GM12878 (cell line): ENCODE results near the gene GARIN5B. TPM values are rescaled to one million over a fixed set of nuclear protein-coding genes. Genes with fewer than 3 reads are reported as not detected.

Experiments used
- BACH1 ChIP-seq: fragments of 450-650 bp; IDR thresholded peaks from 2 replicates; pipeline ENCODE4 v1.6.1; 2017; ENCODE audit warnings: mild to moderate bottlenecking, borderline replicate concordance
- CHD4 ChIP-seq: fragments of 200-600 bp; sonication (generic); IDR thresholded peaks from 2 replicates; pipeline ENCODE4 v1.6.1; 2016; ENCODE audit warnings: mild to moderate bottlenecking
- EGR1 ChIP-seq, 2 experiments: IDR thresholded peaks; 1 replicate in 1 of 2; 2 replicates in 1 of 2; pipeline ENCODE4 v1.6.1; 2011 to 2012; ENCODE audit warnings: low read depth in 2 of 2, low read length in 2 of 2, borderline replicate concordance in 1 of 2, mild to moderate bottlenecking in 1 of 2, moderate library complexity in 1 of 2
- JUND ChIP-seq: IDR thresholded peaks from 2 replicates; pipeline ENCODE4 v1.6.1; 2012; ENCODE audit warnings: low read depth, mild to moderate bottlenecking, low read length, improper control_type of control experiment, moderate library complexity
- KDM1A ChIP-seq: fragments of 200-600 bp; sonication (generic); IDR thresholded peaks from 2 replicates; pipeline ENCODE4 v1.6.1; 2016; ENCODE audit warnings: borderline replicate concordance
- NFXL1 ChIP-seq: fragments of 450-650 bp; IDR thresholded peaks from 2 replicates; pipeline ENCODE4 v1.6.1; 2017; ENCODE audit warnings: antibody characterized with exemption, mild to moderate bottlenecking, borderline replicate concordance
- NFYB ChIP-seq: IDR thresholded peaks from 2 replicates; pipeline ENCODE4 v1.6.1; 2011; ENCODE audit warnings: low read depth, mild to moderate bottlenecking, low read length, improper control_type of control experiment, moderate library complexity; ENCODE audit not compliant: insufficient read depth
- RAD51 ChIP-seq: fragments of 450-650 bp; IDR thresholded peaks from 2 replicates; pipeline ENCODE4 v1.6.1; 2016; ENCODE audit warnings: moderate library complexity, mild to moderate bottlenecking, inconsistent platforms
- SIN3A ChIP-seq: IDR thresholded peaks from 2 replicates; pipeline ENCODE4 v1.6.1; 2012; ENCODE audit warnings: low read depth, low read length, improper control_type of control experiment
- TARDBP ChIP-seq: IDR thresholded peaks from 2 replicates; pipeline ENCODE4 v1.6.1; 2016; ENCODE audit warnings: borderline replicate concordance
- polyA plus RNA-seq, 11 experiments: library from polyadenylated mRNA; depleted of rRNA in 4 of 11; unstranded in 6 of 11; stranded (reverse) in 5 of 11; fragments of >200 nt; fragmentation: Nextera tagmentation in 4 of 11; fragmentation: Illumina TruSeq in 1 of 11; extraction: Ambion mirVana in 4 of 11; extraction: Trizol in 1 of 11; gene quantifications; 1 replicate in 1 of 11; 2 replicates in 10 of 11; pipeline versions ENCODE4 v1.2.1 to v1.2.3, GENCODE V29; 2011 to 2016; ENCODE audit warnings: inconsistent platforms in 2 of 11, missing spikeins in 2 of 11, low read depth in 1 of 11
- total RNA-seq, 4 experiments: library from RNA; depleted of rRNA in 3 of 4; stranded (reverse); fragments of >200 nt in 3 of 4; fragmentation: Illumina TruSeq in 1 of 4; extraction: Trizol in 1 of 4; gene quantifications; 2 replicates each; pipeline versions ENCODE4 v1.2.1 to v1.2.3, GENCODE V29; 2013 to 2021
- TF ChIP-seq, protein P1 (sequence below): fragments of 450-650 bp; formaldehyde crosslinking; IDR thresholded peaks from 2 replicates; pipeline ENCODE4 v1.4.0; 2020; ENCODE audit warnings: mild to moderate bottlenecking, moderate library complexity
- TF ChIP-seq, protein P2 (sequence below): IDR thresholded peaks from 2 replicates; pipeline ENCODE4 v1.6.1; 2011; ENCODE audit warnings: mild to moderate bottlenecking, low read depth, low read length, moderate library complexity; ENCODE audit not compliant: insufficient replicate concordance
- TF ChIP-seq, protein P3 (sequence below): IDR thresholded peaks from 2 replicates; pipeline ENCODE4 v1.6.1; 2011; ENCODE audit warnings: low read depth, low read length, improper control_type of control experiment, borderline replicate concordance
- TF ChIP-seq, protein P4 (sequence below): IDR thresholded peaks from 2 replicates; pipeline ENCODE4 v1.6.1; 2012; ENCODE audit warnings: low read depth, low read length, improper control_type of control experiment
- TF ChIP-seq, protein P5 (sequence below): fragments of 450-650 bp; formaldehyde crosslinking; IDR thresholded peaks from 2 replicates; pipeline ENCODE4 v1.4.0; 2022; ENCODE audit warnings: mild to moderate bottlenecking, moderate library complexity
- TF ChIP-seq, protein P6 (sequence below): fragments of 450-650 bp; conservative IDR thresholded peaks from 2 replicates; pipeline ENCODE4 v1.6.1; 2017; ENCODE audit warnings: mild to moderate bottlenecking, moderate library complexity

GARIN5B gene
- total and polyA plus RNA-seq, 10 of the 15 experiments (the other 5 are each of a cell fraction or from before 2014, with no cell fraction given) = not detected

DNA sequence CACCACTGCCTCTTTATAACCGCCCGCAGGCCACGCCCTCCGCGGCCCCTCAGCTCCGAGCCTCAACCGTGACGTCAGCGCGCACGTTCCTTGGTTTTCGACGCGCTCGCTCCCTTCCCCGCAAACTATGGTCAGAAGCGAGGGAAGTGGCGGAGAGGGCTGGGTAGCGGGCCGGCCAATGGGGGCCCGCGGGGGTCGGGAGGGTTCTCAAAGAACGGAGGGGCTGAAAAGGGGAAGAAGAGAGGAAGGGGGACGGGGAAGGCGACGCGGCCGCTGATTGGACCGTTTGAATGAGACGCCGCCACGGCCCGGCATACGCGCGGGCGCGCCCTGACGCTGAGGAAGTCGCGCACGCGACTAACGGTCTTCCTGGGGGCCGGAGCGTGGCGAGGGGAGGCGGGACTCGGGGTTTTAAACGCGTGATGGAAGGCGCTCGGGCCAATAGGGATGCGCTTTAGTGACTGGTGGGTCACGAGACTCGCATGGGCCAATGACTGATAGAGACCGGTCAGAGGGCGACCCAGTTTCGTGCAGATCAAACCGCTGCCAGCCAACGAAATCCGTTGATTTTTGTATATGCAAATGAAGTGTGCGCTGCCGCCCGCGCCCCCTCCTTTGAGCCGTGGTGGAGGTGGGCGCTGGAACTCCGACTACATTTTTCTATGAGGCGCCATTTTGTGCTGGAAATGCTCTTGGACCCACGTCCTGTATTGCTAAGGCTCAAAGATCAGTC is 44.9 kb upstream of the GARIN5B start (continued):
- TF ChIP-seq, protein P1, sequence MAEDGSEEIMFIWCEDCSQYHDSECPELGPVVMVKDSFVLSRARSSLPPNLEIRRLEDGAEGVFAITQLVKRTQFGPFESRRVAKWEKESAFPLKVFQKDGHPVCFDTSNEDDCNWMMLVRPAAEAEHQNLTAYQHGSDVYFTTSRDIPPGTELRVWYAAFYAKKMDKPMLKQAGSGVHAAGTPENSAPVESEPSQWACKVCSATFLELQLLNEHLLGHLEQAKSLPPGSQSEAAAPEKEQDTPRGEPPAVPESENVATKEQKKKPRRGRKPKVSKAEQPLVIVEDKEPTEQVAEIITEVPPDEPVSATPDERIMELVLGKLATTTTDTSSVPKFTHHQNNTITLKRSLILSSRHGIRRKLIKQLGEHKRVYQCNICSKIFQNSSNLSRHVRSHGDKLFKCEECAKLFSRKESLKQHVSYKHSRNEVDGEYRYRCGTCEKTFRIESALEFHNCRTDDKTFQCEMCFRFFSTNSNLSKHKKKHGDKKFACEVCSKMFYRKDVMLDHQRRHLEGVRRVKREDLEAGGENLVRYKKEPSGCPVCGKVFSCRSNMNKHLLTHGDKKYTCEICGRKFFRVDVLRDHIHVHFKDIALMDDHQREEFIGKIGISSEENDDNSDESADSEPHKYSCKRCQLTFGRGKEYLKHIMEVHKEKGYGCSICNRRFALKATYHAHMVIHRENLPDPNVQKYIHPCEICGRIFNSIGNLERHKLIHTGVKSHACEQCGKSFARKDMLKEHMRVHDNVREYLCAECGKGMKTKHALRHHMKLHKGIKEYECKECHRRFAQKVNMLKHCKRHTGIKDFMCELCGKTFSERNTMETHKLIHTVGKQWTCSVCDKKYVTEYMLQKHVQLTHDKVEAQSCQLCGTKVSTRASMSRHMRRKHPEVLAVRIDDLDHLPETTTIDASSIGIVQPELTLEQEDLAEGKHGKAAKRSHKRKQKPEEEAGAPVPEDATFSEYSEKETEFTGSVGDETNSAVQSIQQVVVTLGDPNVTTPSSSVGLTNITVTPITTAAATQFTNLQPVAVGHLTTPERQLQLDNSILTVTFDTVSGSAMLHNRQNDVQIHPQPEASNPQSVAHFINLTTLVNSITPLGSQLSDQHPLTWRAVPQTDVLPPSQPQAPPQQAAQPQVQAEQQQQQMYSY (CRISPR knock-in tag) = no peak
- no peak for TF ChIP-seq BACH1
- TF ChIP-seq, protein P2, sequence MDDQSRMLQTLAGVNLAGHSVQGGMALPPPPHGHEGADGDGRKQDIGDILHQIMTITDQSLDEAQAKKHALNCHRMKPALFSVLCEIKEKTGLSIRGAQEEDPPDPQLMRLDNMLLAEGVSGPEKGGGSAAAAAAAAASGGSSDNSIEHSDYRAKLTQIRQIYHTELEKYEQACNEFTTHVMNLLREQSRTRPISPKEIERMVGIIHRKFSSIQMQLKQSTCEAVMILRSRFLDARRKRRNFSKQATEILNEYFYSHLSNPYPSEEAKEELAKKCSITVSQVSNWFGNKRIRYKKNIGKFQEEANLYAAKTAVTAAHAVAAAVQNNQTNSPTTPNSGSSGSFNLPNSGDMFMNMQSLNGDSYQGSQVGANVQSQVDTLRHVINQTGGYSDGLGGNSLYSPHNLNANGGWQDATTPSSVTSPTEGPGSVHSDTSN = peak; percentile 94
- TF ChIP-seq KDM1A = no peak
- no peak for TF ChIP-seq NFXL1
- peak; percentile 91 for TF ChIP-seq NFYB
- TF ChIP-seq, protein P3, sequence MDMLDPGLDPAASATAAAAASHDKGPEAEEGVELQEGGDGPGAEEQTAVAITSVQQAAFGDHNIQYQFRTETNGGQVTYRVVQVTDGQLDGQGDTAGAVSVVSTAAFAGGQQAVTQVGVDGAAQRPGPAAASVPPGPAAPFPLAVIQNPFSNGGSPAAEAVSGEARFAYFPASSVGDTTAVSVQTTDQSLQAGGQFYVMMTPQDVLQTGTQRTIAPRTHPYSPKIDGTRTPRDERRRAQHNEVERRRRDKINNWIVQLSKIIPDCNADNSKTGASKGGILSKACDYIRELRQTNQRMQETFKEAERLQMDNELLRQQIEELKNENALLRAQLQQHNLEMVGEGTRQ = peak; percentile 82
- TF ChIP-seq EGR1 (IDR thresholded peaks at IDR 0.05; ENCODE audit: borderline replicate concordance in 1 of 2, low read depth in 2 of 2, low read length in 2 of 2) = peak; percentile 44 to 70
- TF ChIP-seq, protein P4, sequence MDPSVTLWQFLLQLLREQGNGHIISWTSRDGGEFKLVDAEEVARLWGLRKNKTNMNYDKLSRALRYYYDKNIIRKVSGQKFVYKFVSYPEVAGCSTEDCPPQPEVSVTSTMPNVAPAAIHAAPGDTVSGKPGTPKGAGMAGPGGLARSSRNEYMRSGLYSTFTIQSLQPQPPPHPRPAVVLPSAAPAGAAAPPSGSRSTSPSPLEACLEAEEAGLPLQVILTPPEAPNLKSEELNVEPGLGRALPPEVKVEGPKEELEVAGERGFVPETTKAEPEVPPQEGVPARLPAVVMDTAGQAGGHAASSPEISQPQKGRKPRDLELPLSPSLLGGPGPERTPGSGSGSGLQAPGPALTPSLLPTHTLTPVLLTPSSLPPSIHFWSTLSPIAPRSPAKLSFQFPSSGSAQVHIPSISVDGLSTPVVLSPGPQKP = no peak
- TF ChIP-seq JUND = no peak; the same call in 1 of the 2 replicates
- TF ChIP-seq, protein P5, sequence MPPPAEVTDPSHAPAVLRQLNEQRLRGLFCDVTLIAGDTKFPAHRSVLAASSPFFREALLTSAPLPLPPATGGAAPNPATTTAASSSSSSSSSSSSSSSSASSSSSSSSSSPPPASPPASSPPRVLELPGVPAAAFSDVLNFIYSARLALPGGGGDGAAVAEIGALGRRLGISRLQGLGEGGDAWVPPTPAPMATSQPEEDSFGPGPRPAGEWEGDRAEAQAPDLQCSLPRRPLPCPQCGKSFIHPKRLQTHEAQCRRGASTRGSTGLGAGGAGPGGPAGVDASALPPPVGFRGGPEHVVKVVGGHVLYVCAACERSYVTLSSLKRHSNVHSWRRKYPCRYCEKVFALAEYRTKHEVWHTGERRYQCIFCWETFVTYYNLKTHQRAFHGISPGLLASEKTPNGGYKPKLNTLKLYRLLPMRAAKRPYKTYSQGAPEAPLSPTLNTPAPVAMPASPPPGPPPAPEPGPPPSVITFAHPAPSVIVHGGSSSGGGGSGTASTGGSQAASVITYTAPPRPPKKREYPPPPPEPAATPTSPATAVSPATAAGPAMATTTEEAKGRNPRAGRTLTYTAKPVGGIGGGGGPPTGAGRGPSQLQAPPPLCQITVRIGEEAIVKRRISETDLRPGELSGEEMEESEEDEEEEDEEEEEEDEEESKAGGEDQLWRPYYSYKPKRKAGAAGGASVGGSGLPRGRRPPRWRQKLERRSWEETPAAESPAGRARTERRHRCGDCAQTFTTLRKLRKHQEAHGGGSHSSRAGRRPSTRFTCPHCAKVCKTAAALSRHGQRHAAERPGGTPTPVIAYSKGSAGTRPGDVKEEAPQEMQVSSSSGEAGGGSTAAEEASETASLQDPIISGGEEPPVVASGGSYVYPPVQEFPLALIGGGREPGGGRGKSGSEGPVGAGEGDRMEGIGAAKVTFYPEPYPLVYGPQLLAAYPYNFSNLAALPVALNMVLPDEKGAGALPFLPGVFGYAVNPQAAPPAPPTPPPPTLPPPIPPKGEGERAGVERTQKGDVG (CRISPR knock-in tag) = no peak
- TF ChIP-seq, protein P6, sequence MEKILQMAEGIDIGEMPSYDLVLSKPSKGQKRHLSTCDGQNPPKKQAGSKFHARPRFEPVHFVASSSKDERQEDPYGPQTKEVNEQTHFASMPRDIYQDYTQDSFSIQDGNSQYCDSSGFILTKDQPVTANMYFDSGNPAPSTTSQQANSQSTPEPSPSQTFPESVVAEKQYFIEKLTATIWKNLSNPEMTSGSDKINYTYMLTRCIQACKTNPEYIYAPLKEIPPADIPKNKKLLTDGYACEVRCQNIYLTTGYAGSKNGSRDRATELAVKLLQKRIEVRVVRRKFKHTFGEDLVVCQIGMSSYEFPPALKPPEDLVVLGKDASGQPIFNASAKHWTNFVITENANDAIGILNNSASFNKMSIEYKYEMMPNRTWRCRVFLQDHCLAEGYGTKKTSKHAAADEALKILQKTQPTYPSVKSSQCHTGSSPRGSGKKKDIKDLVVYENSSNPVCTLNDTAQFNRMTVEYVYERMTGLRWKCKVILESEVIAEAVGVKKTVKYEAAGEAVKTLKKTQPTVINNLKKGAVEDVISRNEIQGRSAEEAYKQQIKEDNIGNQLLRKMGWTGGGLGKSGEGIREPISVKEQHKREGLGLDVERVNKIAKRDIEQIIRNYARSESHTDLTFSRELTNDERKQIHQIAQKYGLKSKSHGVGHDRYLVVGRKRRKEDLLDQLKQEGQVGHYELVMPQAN = no peak
- TF ChIP-seq CHD4 = no peak
- TF ChIP-seq RAD51 = peak; percentile 93
- TF ChIP-seq SIN3A = no peak
- TF ChIP-seq TARDBP = no peak
